Omental fat pad (tissue), 4 donors: ENCODE results near the gene PODXL. TPM values are rescaled to one million over a fixed set of nuclear protein-coding genes. Genes with fewer than 3 reads are reported as not detected.

ENCODE experiments used
- ATAC-seq: fragments of 150-250 bp; one replicate; pipeline ENCODE4 v1.9.1; 2016; ENCODE audit warnings: mild to moderate bottlenecking, moderate library complexity; ENCODE audit not compliant: low FRiP score
- DNase-seq: peaks from one replicate; pipeline ENCODE4 v3.0.0-alpha.2; 2019; ENCODE audit warnings: low spot score
- total RNA-seq, 4 donors: library from RNA; depleted of rRNA; stranded (reverse); fragments of >200 nt; gene quantifications; one replicate each; pipeline ENCODE4 v1.1.0, GENCODE V29; 2016
- TF ChIP-seq, protein P1 (sequence below), 3 donors: fragments of 450-650 bp; IDR thresholded peaks; one replicate each; pipeline ENCODE4 v1.5.1; 2016 to 2017; ENCODE audit warnings: antibody characterized with exemption in 3 of 3, mild to moderate bottlenecking in 3 of 3, moderate library complexity in 2 of 3

PODXL gene
- total RNA-seq, 4 donors from 2014 or later: 40.0 to 102 (median 71.6) TPM

DNA sequence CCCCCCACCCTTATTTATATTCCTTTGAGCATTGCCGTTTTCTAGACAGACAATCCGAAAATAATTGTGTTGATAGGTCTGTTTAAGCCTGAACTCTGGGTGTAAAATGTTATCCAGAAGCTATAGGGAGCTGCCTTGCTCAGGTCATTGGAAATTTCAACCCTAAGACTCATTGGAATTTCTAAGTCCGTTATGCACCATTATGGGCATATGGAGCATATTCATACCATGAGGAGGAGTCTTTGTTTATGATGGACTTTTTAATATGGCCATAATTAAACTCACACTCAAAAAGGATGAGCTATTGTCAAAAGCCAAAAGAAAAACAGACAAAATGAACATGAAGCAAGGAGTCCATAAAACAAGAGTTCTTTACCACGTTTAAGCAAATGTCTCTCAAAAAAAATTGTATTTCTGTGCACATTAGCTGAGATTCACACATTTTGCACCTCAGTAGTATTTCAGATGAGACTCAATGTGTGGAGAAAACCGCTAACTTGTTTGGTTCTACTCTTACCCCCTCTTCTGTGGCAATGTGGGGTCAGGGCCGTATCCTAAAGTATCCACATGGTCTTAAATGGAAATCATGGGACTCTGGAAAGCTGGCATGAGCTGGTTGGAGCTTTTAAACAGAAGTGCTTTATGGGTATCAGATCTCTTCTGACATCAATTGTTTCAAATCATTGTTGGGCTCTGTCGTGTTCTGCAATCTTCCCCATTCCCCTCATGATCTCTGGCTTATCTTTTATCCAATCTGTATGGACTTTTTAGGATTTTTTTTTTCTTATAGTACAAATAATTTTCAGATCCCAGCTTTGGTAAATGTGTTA lies 60.5 kb downstream of the PODXL start:
- no peak for DNase-seq
- ATAC-seq: no peak
- TF ChIP-seq, protein P1, sequence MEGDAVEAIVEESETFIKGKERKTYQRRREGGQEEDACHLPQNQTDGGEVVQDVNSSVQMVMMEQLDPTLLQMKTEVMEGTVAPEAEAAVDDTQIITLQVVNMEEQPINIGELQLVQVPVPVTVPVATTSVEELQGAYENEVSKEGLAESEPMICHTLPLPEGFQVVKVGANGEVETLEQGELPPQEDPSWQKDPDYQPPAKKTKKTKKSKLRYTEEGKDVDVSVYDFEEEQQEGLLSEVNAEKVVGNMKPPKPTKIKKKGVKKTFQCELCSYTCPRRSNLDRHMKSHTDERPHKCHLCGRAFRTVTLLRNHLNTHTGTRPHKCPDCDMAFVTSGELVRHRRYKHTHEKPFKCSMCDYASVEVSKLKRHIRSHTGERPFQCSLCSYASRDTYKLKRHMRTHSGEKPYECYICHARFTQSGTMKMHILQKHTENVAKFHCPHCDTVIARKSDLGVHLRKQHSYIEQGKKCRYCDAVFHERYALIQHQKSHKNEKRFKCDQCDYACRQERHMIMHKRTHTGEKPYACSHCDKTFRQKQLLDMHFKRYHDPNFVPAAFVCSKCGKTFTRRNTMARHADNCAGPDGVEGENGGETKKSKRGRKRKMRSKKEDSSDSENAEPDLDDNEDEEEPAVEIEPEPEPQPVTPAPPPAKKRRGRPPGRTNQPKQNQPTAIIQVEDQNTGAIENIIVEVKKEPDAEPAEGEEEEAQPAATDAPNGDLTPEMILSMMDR (IDR thresholded peaks at IDR 0.05): no peak

DNA sequence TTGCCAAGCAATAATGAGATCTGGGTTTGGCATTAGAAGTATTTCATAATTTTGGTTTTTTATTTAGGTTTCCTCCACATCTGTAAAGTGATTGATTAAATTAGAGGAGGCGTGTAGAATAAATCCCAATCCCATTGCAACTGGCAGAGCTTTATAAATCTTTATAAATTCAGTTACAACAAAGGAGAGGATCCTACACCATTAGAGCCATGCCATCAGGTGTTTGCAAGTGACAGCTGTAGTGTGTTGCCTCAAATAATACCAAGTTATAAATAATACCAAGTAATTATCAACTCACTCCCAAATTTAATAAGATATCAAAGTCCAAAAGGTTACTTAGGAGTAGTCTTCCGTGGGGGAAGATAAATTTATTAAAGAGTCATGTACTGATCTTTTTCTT lies 62.2 kb downstream of the PODXL start:
- ATAC-seq: no peak
- no peak for DNase-seq
- TF ChIP-seq, protein P1 (IDR thresholded peaks at IDR 0.05): no peak

DNA sequence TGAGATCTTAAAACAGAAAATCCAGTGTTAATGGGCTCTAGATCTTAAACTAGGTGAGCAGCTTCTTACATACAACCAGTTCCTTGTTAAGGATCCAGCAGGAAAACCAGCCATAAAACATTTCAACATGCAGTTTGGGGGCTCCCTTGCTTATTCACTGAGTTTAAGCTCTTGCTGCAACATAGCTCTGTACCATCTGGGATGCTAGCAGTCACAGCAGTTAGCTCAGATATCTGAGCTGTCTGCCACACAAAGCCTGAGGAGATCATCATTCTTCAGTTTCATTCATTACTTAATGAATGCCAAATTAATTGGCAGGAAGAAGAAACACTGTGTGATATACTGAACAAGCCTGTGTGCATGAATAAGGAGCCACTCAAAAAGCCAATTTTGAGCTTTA lies 62.8 kb downstream of the PODXL start:
- ATAC-seq (no peak), DNase-seq (no peak)
- TF ChIP-seq, protein P1 (IDR thresholded peaks at IDR 0.05): no peak

DNA sequence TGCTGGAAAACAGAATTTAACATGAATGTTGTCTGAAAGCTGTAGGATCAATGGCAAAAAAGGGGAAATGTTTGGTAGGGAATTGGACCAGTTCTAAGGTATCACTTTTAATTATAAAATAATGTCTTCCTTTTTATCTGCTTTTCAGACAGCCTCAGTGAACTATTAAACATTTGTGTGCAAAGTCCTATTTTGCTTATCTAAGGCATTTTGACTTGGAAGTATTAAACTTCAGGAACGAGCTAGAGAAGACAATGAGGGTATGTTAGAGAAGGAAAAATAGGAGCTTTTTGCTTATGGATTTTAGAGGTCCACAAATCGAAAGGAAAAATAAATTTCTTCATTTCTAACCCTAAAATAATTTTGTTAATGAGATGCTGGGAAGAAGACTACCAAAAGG lies 63.3 kb downstream of the PODXL start:
- DNase-seq (no peak), ATAC-seq (no peak)
- TF ChIP-seq, protein P1 (IDR thresholded peaks at IDR 0.05): no peak

DNA sequence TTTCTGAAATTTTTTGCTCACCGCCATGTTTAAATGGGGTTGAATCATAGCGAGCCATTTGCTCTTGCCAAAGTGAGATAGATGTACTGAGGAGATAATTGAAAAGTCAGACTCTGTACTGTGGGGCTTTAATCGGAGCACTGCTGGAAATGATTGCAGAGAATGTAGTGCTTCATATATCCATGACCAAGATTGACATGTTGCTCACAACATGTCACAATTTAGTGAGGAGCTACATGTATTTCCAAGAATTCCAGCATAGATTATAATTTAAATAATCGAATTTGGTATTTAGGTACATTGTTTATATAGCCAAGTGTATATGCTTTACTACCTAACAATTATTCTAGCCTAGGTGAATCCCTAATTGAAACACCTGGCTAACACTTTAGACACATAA lies 66.5 kb downstream of the PODXL start:
- ATAC-seq: no peak
- TF ChIP-seq, protein P1 (IDR thresholded peaks at IDR 0.05): no peak
- DNase-seq: no peak

DNA sequence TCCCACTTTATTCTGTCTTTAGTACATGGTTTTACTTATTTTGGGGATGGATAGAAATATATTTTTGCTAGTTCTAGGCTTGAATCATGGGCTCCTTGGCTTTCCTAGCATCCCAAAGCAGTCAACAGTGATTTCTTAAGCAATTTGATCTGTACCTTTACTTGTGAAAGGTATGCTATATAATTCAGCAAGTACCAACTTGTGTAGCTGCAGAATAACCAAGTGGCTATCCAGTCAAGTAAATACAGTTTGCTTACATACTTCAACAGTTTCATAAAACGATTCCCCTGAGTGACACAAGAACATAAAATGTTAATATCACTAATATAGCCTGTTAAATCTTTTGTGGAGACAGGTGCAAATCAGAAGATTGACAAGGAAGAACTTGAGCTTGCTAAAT lies 67.2 kb downstream of the PODXL start:
- TF ChIP-seq, protein P1 (IDR thresholded peaks at IDR 0.05): no peak
- ATAC-seq (no peak), DNase-seq (no peak)

DNA sequence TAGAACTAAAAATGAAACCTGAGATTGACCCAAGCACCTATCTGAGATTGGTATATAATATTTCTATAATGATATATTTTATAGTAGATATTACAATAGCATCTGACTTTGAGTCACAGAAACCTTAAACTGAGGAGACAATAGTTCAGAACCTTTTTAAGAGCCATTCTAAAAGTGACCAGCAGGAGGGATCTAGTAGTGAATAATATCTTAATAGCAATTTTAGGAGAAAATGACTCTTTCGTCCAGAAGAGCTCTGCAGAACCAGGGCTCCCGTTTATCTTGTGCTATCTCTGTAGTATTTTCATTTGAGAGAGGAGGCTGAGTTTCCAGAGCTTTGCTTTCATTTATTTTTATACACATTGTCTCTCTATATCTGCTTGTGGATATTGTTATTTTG lies 68.1 kb downstream of the PODXL start:
- TF ChIP-seq, protein P1 (IDR thresholded peaks at IDR 0.05): no peak
- ATAC-seq (no peak), DNase-seq (no peak)
